Renal cortical epithelial cell (primary cell): ENCODE data around the gene PAK5. TPM values are rescaled to one million over a fixed set of nuclear protein-coding genes. Genes with fewer than 3 reads are reported as not detected.
A peak's percentile ranks its signal among the peaks of the same experiment; 100 is the strongest.

ENCODE experiments used
- DNase-seq: peaks from one replicate; pipeline ENCODE4 v3.0.0-alpha.2; 2011; ENCODE audit warnings: low read depth
- total RNA-seq: library from RNA; depleted of rRNA; stranded (reverse); fragments of >200 nt; gene quantifications from 2 replicates; pipeline ENCODE4 v1.2.3, GENCODE V29; 2014

Gene PAK5
- total RNA-seq, 1 donor from 2014 or later = not detected

GRCh38 chr20:9616455-9616805 is 222.4 kb downstream of the PAK5 start:
- no peak for DNase-seq

DNA sequence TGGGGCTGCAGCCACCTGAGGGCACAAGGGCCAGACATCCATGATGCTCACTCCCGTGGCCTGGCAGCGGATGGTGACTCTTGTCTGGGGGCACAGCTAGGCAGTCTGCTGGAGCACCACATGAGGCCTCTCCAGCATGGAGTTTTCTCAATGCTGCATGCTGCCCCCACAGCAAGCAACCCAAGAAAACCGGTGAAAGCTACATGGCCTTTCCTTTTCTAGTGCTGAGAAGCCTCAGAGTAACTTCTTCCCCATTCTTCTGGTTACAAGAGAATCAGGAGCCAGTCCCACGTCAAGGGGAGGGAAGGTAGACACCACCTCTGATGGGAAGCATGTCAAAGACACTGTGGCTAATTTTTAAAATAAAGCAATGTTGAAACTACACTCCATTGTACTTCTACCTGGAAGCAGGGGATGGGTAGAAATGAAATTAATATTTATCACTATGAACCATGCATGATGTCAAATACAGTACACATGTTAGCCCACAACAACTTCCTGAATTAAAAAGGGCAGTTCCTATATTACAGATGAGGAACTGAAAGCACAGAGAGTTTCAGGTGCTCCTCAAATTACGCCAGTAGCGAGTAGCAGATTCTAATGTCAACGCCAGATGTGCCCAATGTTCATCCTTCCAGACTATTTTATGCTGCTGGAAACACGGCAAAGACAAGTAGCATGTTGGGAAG is 223.0 kb downstream of the PAK5 start:
- no peak for DNase-seq

- DNase-seq = no peak
These were observed 223.8 kb downstream of the PAK5 start for GRCh38 chr20:9615118-9615517.

DNA sequence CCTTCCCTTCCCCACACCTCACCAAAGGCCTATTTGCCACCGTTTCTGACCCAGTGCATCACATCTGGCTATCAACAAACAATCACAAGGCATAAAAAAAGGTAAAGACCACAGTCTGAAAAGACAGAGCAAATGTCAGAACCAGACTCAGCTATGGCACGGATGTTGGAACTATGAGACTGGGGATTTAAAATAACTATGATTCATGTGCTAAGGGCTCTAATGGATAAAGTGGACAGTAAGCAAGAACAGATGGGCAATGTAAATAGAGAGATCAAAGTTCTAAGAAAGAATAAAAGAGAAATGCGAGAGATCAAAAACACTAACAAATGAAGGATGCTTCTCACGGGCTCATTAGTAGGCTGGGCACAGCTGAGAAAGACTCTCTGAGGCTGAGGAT is 225.0 kb downstream of the PAK5 start:
- DNase-seq = no peak

DNA sequence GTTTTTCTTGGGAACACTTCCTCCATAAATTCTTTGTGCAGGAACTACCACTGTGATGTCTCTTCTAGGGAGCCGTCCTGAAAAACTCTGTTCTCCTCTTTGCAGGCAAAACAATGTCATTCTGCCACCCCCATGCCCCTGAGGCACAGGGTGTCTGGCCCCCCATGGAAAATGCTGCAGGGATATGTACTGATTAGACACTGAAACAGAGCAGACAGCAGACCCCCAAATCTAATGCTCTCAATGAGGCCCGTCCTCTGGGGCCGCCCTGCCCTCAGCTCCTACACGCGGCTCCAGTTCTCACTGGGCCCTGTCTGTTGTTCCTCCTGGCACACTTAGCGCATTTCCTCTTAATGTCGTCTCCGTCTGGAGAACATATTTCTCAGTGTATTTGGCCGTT is 227.0 kb downstream of the PAK5 start:
- DNase-seq = no peak

- DNase-seq = no peak
These were observed 228.2 kb downstream of the PAK5 start for GRCh38 chr20:9610665-9611064.

- DNase-seq = peak; percentile 74
These were observed 228.9 kb downstream of the PAK5 start for GRCh38 chr20:9609887-9610502.

- DNase-seq = no peak
These were observed 230.1 kb downstream of the PAK5 start for GRCh38 chr20:9608639-9609340.

DNA sequence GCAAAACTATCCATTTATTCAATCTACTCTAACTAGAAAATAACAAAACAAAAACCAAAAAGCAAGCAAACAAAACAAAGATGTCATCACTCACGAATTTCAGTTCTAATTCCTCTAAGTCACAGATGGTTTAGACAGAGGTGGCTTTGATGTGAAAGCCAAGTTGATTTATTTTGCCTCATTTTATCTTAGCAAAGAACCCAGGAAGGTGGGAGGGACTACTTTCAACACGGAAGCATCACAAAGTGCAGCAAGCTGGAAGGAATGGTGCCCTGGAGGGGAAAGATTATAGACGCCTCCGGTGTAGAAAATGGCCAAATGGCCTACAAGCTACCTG is 236.1 kb downstream of the PAK5 start:
- no peak for DNase-seq

GRCh38 chr20:9600562-9600961 is 238.3 kb downstream of the PAK5 start:
- no peak for DNase-seq

GRCh38 chr20:9597547-9597946 is 241.3 kb downstream of the PAK5 start:
- DNase-seq = no peak

DNA sequence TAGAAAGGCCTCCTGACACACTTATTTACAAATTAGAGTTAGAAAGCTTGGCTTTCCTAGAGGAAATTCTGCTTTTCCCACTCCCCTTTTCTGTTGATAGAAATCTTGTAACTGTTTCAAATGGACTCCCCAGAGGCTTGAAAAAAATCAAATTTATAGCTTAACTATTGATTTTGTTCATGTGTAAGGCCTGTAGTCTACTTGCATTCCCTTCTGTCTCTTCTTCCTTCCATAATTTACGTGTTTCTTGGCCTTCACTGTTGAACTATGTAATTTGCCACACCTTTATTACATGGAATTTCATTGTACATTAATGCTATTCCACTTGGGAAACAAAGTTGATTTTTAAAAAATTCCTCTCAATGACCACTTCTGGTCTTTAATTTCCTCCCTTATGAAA is 243.1 kb downstream of the PAK5 start:
- no peak for DNase-seq

DNA sequence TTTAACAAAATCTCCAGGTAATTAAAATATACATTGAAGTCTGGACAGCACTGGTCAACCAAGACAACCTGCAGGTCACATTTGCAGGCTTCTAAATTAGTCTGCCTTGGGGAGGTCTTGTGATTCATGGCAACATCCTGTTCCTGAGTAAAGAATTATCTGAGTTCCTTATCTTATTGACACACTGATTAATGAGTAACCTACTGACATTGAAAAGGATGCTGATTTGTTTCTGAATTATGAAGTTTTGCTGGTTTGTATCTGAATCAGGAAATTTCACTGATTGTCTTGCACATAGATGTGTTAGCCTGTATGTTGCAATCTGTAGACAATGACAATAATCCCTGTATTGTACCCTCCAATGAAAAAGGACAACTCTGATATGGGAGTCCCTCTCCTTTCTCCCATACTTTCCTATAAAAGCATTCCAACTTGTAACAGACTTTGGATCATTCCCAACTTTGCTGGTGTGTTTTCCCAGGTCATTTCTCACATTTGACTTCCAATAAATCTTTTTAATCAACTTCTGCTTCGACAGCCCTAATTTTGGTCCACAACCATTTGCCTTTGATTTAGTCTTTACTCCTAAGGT is 244.5 kb downstream of the PAK5 start:
- DNase-seq = peak; percentile 54

DNA sequence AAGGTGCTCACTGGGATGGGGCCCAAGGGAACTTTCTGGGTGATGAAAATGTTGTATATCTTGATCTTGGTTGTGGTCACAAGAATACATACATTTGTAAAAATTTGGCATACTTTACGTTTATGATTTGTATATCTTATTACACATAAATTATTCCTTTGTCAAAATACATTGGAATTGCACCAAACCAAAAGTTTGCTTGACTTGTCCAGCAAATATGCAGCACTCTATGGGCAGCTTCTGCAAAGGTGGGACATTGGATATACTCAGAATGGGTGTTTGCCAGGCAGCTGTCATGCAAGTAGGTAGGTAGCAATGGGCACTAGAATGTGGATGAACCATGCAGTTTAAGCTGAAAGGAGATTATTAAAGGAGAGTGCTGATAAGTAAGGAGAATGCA is 246.5 kb downstream of the PAK5 start:
- DNase-seq = no peak

- DNase-seq = no peak
These were observed 247.8 kb downstream of the PAK5 start for GRCh38 chr20:9591080-9591479.

DNA sequence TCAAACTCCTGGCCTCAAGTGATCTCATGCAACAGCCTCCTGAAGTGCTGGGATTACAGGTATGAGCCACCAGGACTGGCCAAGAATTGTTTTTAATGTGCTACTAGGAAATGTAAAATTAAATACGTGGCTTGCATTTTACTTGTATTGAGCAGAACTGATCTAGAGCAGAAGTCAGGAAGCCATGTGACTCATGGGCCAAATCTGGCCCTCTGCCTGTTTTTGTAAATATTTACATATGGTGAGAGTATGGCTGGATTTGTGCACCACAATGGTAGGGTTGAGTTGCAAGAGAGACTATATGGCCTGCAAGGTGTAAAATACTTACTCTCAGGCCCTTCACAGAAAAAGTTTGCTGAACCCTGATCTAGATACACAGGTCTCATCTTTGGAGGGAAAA is 248.7 kb downstream of the PAK5 start:
- DNase-seq = peak; percentile 9

- no peak for DNase-seq
These were observed 250.2 kb downstream of the PAK5 start for GRCh38 chr20:9588706-9589105.

DNA sequence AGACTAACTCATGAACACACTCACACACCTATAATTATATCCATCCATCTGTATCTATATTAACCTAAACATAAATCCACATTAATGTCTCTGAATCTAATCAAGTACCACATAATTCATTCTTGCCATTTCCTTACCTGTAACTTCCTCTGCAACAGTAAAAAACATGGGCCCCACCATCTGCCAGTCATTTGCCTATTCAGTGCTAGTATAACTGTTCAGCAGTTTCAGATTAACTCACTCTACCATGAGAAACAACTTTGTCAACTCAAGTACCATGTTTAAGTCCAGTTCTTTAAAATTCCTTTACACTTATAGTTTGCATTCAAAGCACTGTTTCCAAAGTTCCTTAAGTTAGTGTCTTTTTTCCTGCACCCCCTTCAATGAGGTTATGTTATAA is 255.7 kb downstream of the PAK5 start:
- no peak for DNase-seq

GRCh38 chr20:9582137-9582536 is 256.7 kb downstream of the PAK5 start:
- DNase-seq = no peak

- no peak for DNase-seq
These were observed 257.4 kb downstream of the PAK5 start for GRCh38 chr20:9581509-9581908.

DNA sequence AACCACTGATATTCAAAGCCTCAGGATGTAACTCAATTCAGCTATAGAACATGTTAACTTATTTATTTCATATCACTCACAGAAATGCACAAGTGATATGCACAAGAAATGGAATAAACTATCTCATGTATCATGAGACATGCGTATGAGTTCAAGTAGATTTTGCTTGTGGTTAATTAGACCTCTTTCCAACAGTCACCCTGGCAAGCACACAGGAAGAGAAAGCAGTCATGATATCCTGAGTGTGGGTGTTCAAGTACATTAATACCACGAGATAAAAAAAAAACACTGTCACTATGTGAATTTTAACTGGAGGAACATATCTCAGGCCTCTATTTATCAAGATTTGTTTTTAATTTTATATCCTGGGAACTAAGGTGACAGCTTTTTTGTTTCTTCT is 260.3 kb downstream of the PAK5 start:
- DNase-seq = no peak

- DNase-seq = no peak
These were observed 261.5 kb downstream of the PAK5 start for GRCh38 chr20:9577397-9577796.

GRCh38 chr20:9576695-9577094 is 262.2 kb downstream of the PAK5 start:
- no peak for DNase-seq
